ENCODE data around the gene PXT1.
"Not testable (repeated sequence)": the region's sequence is repeated elsewhere in the genome, so short reads cannot be mapped to it uniquely, and the experiment has no call there.

Gene PXT1, protein sequence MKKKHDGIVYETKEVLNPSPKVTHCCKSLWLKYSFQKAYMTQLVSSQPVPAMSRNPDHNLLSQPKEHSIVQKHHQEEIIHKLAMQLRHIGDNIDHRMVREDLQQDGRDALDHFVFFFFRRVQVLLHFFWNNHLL

DNA sequence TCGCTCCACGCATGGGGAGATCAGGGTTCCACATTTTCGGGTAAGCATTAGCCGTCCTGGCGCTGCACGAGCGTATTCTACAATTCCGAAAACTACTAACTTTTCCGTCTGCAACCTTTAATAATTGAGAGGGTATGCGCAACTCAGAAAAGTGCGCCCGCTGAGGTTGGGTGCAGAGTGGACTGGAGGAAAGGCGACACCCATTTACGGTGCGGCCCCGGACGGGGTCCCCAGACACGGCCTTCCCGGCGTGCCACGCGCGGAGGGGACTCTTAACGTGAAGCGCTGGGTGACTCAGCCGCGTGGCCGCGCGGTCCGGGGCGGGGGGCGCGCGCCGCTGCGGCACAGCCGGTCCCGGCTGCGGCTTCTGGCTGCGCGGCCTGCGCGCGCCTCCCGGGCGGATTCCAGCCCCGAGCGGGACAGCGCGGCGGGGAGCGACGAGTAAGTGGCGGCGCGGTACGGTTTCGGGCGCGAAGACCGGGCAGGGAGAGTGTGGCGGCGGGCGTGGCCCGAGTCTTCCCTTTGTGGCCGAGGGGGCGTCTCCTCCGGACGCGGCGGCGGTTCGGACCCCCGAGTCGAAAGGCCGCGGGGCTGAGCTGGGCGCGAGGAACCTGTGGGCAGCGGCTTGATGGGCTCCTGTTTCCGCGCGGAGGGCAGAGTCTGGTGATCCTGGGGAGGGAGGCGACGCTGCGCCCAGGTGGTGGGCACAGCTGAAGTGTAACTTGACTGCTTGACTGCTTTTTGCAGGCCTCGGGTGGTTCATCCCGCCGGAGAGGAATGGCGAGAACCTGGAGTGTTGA lies at the start of gene PXT1, which contains the start of gene KCTD20:
Gene PXT1, minus strand, starts transcription at position 184 of the 800 bp plus-strand sequence. CDS start 16,772 bp downstream, outside the sequence.
Gene KCTD20, plus strand, starts transcription at position 330 of the 800 bp plus-strand sequence. CDS start 27,098 bp downstream, outside the sequence.
- DNase-seq: peak; percentile 74

DNA sequence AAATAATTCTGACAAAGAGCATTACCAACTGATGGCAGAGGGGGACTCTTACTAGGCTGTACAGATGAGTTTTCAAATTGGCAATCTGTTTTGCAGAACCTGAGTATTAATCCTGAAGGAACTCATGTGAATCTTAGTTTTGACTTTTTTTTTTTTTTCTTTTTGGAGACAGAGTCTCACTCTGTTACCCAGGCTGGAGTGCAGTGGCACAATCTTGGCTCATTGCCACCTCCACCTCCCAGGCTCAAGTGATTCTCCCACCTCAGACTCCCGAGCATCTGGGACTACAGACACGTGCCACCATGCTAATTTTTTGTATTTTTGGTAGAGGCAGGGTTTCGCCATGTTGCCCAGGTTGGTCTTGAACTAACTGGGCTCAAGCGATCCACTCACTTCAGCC lies 49.4 kb upstream of the PXT1 start:
- no peak for DNase-seq

GRCh38 chr6:36491378-36491965 lies 48.8 kb upstream of the PXT1 start:
- no peak for DNase-seq

DNA sequence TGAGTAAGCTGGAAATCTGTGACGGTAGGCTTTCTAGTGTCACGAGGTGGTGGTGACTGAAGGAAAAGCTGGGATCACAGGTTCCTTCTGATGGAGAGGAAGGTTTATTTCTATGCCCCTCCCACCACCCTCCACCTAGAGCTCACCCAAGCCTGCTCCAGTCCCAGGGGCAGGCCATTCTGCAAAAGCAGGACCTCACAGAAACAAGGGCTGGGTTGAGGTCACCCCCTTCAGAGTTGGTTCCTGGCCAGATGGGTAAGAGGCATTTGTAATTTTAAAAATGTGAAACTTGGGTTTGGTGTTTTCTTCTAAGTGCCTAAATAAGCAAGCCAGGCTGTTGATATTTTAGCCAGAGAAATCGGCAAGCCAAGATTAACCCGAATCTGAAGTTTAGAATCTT lies 46.8 kb upstream of the PXT1 start:
- DNase-seq: no peak

DNA sequence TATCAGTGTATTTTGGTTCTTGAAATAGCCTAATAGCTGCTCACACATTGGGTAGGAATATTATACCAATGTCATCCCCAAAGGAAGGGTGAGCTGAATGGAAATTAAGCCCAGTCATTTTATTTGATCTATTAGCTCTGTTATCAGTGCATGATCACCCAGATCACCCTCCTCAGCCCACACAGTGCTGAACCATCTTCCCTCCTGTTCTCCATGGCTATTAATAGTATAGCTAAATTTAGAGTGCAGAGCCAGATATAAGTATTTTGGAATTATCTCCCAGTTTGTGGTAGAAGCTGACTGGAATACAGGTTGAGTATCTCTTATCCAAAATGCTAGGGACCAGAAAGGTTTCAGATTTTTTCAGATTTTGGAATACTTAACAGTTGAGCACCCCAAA lies 45.6 kb upstream of the PXT1 start:
- no peak for DNase-seq

DNA sequence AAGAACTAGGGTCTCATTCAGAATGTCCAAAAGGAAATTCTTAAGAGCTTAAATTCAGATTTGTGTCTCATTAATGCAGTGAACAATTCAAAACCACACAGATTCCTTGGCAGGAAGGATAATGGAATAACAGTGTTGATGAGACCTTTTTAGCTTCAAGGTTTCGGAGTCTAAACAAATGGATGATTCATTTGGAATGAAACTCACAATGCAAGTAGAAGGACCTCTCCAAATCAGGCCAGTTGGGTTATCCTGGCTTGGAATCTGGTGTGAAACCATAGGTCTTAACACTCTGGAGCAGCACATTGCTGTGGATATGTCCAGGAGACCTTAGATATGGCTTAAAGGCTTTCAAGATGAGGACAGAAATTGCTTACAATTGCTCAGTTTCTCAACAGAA lies 45.0 kb upstream of the PXT1 start:
- no peak for DNase-seq

GRCh38 chr6:36484736-36485135 lies 42.1 kb upstream of the PXT1 start:
- DNase-seq: no peak

DNA sequence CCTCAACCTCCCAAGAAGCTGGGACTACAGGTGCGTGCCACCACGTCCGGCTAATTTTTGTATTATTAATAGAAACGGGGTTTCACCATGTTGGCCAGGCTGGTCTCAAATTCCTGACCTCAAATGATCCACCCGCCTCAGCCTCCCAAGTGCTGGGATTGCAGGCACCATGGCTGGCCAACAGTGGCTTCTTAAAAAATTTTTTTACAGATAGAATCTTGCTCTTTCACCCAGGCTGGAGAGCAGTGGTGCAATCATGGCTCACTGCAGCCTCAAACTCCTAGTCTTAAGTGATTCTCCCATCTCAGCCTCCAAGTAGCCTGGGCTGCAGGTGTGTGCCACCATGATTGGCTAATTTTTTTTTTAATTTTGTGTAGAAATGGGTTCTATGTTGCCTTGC lies 40.7 kb upstream of the PXT1 start:
- not testable (repeated sequence) for DNase-seq

- DNase-seq: no peak
Observed at GRCh38 chr6:36479256-36479655, 36.6 kb upstream of the PXT1 start.

DNA sequence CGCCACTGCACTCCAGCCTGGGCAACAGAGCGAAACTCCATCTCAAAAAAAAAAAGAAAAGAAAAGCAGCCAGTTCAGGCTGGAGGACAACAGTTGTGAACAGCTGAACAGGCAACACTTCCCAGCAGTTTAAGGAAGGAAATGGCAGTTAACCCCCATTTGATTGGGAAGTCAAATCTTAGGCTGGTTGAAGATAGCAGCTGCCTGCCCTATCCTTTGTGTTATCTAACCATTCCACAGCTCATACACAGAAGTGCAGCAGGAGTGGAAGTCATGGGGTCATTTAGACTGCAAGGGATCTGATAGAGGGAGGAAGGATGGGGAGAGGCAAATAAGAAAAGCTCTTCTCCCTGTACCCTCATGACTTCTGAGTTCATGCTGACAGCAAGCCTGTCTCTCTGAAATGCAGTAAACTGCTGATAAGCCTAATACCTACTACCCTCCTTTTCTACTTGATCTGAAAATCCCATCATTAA lies 35.4 kb upstream of the PXT1 start:
- DNase-seq: no peak

DNA sequence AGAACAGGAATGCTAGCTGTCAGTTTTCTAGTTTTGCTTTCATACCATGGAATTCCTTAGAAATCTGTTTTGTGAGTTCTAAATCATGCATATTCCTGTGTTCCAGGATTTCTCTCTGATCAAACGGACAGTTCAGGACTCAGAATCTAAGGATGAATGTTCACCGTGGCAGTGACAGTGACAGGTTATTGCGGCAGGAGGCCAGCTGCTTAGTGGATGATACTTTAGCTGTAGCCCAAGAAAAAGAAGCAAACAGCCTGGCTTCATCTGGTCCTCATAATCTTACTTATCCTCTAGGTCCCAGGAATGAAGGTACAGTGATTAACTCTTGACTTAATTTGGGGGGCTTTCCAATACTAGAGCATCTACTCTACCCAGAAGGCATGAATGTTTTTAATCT lies 27.3 kb upstream of the PXT1 start:
- DNase-seq: no peak

DNA sequence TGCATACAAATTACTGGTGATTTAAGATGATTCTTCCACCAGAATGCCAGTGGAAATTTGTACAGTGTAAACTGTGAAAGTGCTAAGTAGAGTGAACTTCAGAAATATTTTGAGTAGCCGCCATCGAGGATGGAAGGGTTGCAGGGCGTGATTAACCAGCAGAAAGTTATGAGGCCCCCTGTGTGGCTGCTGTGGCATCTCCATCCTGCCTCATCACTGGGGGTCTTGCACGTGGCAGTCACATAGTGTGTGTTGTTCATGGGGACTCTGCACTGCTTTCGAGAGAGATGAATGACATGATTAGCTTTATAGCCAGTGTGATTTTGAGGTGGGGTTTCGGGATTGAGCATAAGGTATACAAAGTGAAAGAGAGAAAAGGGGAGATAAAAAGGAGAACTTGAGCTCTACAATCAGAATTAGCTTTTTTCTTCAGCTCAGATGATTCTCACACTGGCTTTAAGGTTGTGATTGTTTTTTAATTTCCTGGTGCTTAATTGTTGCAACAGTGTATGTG lies 26.6 kb upstream of the PXT1 start:
- DNase-seq: no peak

DNA sequence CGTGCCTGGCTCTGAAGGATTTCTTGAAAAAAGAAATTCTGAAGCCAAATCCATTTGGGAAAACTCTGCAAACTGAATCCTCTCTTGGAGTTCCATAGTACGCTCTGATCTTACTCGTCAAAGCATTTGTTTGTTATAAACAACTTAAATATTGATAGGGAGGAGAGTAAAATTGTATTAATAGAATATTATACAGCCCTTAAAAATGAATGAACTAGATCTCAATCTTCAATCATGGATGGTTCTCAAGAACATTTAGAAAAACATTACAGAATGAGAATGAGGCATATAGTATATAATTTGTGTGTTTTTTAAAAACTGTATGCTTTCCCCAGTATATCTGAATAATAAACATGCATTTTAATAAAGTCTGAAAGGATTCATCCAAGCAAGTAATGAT lies 25.0 kb upstream of the PXT1 start:
- DNase-seq: no peak

- DNase-seq: no peak
Observed at GRCh38 chr6:36464233-36464632, 21.6 kb upstream of the PXT1 start.

- DNase-seq: no peak
Observed at GRCh38 chr6:36463676-36464075, 21.0 kb upstream of the PXT1 start.

DNA sequence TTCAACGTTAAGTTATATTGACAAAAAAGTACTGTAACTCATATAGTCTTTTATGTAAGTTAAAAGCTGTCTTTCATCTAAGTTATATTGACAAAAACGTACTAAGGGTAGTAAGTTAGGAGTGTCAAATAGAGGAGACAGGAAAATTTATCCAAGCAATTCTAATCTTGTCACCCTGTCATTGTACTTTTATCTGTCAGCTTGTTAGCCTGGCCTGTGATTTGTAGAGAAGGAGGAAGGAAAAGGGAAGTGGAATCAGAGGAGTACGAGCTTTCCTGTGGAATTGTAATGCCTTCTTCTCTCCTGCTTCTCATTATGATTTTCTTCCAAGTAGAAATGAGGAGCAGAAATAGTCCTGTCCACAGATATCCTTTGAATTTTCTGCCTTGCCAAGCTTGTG lies 19.0 kb upstream of the PXT1 start:
- DNase-seq: no peak

- no peak for DNase-seq
Observed at GRCh38 chr6:36460916-36461315, 18.3 kb upstream of the PXT1 start.

DNA sequence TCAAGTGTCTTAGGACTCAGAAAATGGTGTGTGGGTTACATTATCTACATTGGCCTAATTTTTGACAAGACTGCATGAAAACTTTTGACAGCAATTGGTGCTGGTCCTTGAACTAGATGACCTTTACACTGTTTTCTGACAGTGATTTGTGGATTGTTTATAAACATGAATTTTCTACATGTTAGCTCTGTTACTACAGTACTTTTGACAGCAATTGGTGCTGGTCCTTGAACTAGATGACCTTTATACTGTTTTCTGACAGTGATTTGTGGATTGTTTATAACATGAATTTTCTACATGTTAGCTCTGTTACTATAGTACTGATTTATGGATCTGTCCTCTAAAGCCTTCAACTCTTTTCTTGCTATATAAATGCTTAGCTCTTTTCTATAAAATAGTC lies 16.8 kb upstream of the PXT1 start:
- no peak for DNase-seq

DNA sequence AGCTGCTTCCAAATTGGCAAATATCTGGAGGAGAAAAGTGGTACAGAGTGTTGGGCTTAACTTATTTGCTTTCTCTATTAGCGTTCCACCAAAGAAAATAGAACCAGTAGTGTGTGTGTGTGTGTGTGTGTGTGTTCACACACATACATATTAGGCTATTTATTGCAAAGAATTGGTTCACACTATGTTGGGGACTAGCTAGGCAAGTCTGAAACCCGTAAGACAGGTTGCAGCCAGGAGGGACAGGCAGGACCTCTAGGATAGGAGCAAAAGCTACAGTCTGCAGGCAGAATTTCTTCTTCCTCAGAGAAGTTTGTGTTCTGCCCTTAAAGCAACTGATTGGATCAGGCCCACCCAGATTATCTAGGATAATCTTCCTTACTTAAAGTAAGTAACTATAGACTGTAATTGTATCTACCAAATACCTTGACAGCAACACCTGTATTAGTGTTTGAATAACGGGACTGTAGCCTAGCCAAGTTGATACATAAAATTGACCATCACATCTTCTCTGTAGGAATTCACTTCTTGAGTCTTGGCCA lies 12.9 kb upstream of the PXT1 start:
- no peak for DNase-seq

- DNase-seq: not testable (repeated sequence)
Observed at GRCh38 chr6:36452897-36453296, 10.2 kb upstream of the PXT1 start.

- DNase-seq: not testable (repeated sequence)
Observed at GRCh38 chr6:36449173-36449572, 6.5 kb upstream of the PXT1 start.

GRCh38 chr6:36445621-36446020 lies 3.0 kb upstream of the PXT1 start:
- DNase-seq: no peak

- DNase-seq: no peak
Observed at GRCh38 chr6:36444470-36444869, 1.8 kb upstream of the PXT1 start.

All from DMS79 (cell line).